ENCODE results near the gene CNDP2.

Gene CNDP2

GRCh38 chr18:74501386-74501785 is 5.2 kb downstream of the CNDP2 start:
- no peak for ATAC-seq

GRCh38 chr18:74503137-74503536 is 7.0 kb downstream of the CNDP2 start:
- ATAC-seq: no peak
- no peak for TF ChIP-seq CSDC2 (CRISPR knock-in tag; IDR thresholded peaks at IDR 0.05)
- TF ChIP-seq POU6F1 (CRISPR knock-in tag; IDR thresholded peaks at IDR 0.05; ENCODE audit: borderline replicate concordance, low read depth): no peak
- no peak for TF ChIP-seq TCF4 (CRISPR knock-in tag; IDR thresholded peaks at IDR 0.05; ENCODE audit: borderline replicate concordance)
- no peak for TF ChIP-seq GLIS3 (CRISPR knock-in tag; IDR thresholded peaks at IDR 0.05)
- no peak for TF ChIP-seq ZFP3 (CRISPR knock-in tag; IDR thresholded peaks at IDR 0.05)
- TF ChIP-seq PPARA (CRISPR knock-in tag; IDR thresholded peaks at IDR 0.05; ENCODE audit: borderline replicate concordance): no peak
- no peak for TF ChIP-seq RARB (CRISPR knock-in tag; IDR thresholded peaks at IDR 0.05)
- TF ChIP-seq ZFP30 (CRISPR knock-in tag; IDR thresholded peaks at IDR 0.05): no peak
- no peak for TF ChIP-seq TSHZ2 (CRISPR knock-in tag; IDR thresholded peaks at IDR 0.05)
- TF ChIP-seq SNAI2 (CRISPR knock-in tag; IDR thresholded peaks at IDR 0.05): no peak
- TF ChIP-seq ZC3H10 (CRISPR knock-in tag; IDR thresholded peaks at IDR 0.05): no peak
- TF ChIP-seq ISL1 (CRISPR knock-in tag; IDR thresholded peaks at IDR 0.05): no peak
- TF ChIP-seq PATZ1 (CRISPR knock-in tag; IDR thresholded peaks at IDR 0.05; ENCODE audit: borderline replicate concordance): no peak
- TF ChIP-seq BACH2 (CRISPR knock-in tag; IDR thresholded peaks at IDR 0.05; ENCODE audit: borderline replicate concordance): no peak

More at GRCh38 chr18:74501386-74501785, 5.2 kb downstream of the CNDP2 start:
- TF ChIP-seq RARB (CRISPR knock-in tag; IDR thresholded peaks at IDR 0.05): no peak
- no peak for TF ChIP-seq SNAI2 (CRISPR knock-in tag; IDR thresholded peaks at IDR 0.05)
- no peak for TF ChIP-seq ZNF565 (CRISPR knock-in tag; conservative IDR thresholded peaks at IDR 0.05; ENCODE audit: low read depth)
- TF ChIP-seq ARNTL (CRISPR knock-in tag; IDR thresholded peaks at IDR 0.05; ENCODE audit: borderline replicate concordance, low read depth): no peak
- no peak for TF ChIP-seq POU6F1 (CRISPR knock-in tag; IDR thresholded peaks at IDR 0.05; ENCODE audit: borderline replicate concordance, low read depth)
- no peak for TF ChIP-seq ISL1 (CRISPR knock-in tag; IDR thresholded peaks at IDR 0.05)
- TF ChIP-seq PPARA (CRISPR knock-in tag; IDR thresholded peaks at IDR 0.05; ENCODE audit: borderline replicate concordance): no peak
- no peak for TF ChIP-seq TCF4 (CRISPR knock-in tag; IDR thresholded peaks at IDR 0.05; ENCODE audit: borderline replicate concordance)
- no peak for TF ChIP-seq CREB5 (CRISPR knock-in tag; IDR thresholded peaks at IDR 0.05; ENCODE audit: low read depth)
- TF ChIP-seq ZFP3 (CRISPR knock-in tag; IDR thresholded peaks at IDR 0.05): no peak
- TF ChIP-seq TOX (CRISPR knock-in tag; IDR thresholded peaks at IDR 0.05; ENCODE audit: borderline replicate concordance): no peak
- no peak for TF ChIP-seq CSRNP3 (CRISPR knock-in tag; IDR thresholded peaks at IDR 0.05)
- no peak for TF ChIP-seq ZFP30 (CRISPR knock-in tag; IDR thresholded peaks at IDR 0.05)
- no peak for TF ChIP-seq OSR1 (CRISPR knock-in tag; IDR thresholded peaks at IDR 0.05)
- TF ChIP-seq BACH2 (CRISPR knock-in tag; IDR thresholded peaks at IDR 0.05; ENCODE audit: borderline replicate concordance): no peak
- TF ChIP-seq PATZ1 (CRISPR knock-in tag; IDR thresholded peaks at IDR 0.05; ENCODE audit: borderline replicate concordance): no peak

Measured in SK-N-SH treated with all-trans-retinoic acid at 6 μM for 48 hours (cell line).